Measurements from ENCODE around the gene FTCD.
"Not testable (repeated sequence)": the region's sequence is repeated elsewhere in the genome, so short reads cannot be mapped to it uniquely, and the experiment has no call there.

The FTCD gene

DNA sequence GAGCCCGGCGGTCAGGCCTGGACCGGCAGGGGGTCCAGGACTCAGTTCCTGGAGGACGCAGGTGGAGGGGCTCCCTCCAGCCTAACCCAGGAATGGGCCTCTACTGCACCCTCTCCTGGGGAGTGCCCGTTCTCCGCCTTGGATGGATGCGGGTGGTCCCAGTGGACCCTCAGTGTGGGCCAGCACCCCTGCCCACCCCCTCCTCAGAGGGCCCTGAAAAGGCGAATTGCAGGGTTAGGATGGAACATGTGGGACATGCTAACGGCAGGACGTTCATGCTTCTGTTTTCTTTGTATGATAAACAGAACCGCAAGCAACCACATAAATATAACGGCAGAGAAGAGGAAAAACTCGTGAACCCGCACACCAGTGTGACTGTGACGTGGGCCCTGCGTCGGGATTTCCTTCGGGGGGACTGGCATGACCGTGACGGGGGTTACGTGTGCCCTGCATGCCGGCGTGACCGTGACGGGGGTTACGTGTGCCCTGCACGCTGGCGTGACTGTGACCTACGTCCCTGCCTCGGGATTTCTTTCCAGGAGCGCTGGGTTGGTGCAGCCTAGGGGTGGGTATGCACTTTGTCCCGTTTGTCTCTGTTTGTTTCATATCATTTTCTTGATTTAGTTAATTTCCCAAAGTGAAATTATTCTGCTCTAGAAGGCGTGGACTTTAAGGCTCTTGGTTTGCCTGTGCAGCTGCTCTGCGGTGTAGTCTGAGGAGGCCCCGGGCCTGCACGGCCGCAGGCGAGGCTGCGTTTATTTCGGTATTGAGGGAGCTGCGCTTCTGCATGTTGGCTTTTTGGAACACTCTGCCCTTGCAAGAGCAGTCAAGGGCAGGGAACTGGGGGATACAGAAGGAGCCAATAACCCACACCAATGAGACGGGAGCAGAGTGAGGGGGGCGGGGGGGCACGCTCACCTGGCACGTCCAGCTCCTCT lies 3.1 kb downstream of the FTCD start:
- Mint-ChIP-seq H3K9me3 (no peaks in the 10 kb centered on the region), H3K36me3 (no peaks in the 10 kb centered on the region), H3K27ac (no peak overlapping the region), H3K4me3 (no peak overlapping the region), H3K4me1 (no peaks in the 10 kb centered on the region), H3K27me3 (no peaks in the 10 kb centered on the region)

DNA sequence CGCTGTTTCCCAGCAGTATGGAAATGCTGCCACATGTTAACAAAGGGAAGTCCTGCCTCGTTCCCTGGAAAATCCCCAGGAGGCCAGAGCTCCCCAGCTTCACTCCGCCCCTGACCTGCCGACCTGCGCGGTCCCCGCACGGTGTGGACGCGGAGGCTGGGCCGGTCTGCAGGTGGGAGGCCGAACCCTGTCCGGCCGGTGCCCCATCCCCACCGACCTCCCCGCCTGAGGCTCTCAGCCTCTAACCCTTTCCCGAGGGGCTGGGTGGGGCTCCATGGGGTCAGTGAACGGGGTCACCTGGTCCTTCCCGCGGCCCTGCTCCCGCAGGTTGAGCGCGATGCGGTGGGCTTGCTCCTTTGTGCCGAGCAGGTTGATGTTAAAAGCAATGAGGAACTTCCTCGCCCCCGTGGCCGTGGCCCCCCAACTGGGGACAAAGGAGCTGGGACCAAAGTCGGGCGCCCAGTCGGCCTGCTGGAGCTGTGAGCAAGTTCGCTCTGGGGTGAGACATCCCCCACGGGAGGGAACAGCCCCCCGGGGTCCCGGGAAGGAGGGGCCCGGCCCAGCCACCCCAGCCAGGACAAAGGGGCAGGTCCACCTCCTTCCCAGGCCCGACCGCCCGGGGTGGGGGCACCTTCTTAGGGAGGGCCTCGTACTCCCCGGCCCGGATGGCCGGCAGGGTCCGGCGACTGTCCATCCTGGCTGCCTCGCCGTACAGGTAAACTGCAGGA lies 4.0 kb downstream of the FTCD start:
- Mint-ChIP-seq H3K27ac (no peak overlapping the region), H3K4me3 (no peak overlapping the region), H3K9me3 (no peaks in the 10 kb centered on the region), H3K27me3 (no peaks in the 10 kb centered on the region), H3K36me3 (no peaks in the 10 kb centered on the region), H3K4me1 (no peaks in the 10 kb centered on the region)

DNA sequence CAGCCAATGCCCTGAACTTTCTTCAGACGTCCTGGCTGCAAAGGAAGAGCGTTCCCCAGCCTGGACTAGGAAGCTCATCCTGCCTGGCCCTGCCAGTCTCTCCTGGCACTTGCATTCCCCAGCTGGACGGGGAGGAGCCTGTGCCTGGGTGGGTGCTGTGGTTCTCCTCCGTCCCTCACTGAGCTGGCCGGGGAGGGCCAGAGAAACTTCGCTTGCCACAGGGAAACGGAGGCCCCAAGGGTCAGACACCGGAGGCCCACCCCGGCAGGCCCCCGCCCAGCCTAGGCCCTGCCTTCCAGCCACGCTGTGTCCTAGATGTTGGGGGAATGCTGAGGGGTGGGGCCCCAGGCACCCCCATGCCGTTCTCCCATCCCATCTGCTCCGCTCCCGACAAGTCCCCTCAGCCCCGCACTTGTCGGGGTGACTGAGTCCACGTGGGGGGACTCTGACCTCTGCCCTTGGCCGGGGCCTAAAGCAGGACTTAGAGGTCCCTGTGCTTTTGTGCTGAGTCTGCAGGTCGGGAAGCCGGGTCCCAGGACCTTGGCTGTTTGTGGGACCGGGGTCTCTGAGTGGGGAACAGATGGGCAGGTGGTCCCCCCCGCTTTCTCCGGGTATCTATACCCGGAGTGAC lies 4.8 kb downstream of the FTCD start:
- H3K4me3 Mint-ChIP-seq = no peak overlapping the region
- no peaks in the 10 kb centered on the region for H3K4me1 Mint-ChIP-seq
- no peak overlapping the region for H3K27ac Mint-ChIP-seq
- no peaks in the 10 kb centered on the region for H3K9me3 Mint-ChIP-seq
- H3K36me3 Mint-ChIP-seq = no peaks in the 10 kb centered on the region
- H3K27me3 Mint-ChIP-seq = no peaks in the 10 kb centered on the region

DNA sequence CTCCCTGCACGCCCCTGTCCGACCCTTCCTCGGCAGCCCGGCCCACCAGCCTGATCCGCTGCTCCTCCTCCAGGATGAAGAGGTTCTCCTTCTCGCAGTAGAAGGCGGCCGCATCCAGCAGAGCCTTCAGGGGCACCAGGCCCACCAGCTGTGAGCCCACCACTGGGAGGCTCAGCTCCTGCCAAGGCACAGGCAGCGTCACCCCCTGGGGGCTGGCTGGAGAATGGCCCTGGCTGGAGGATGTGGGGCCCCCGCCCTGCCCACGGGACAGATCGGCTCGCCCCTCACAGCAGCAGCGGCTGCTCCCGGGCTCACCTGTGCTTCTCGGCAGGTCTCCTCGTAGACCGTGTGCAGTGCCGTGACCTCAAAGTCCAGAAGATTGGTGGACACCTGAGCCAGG lies 5.3 kb downstream of the FTCD start:
- no peak overlapping the region for H3K27ac Mint-ChIP-seq
- H3K4me3 Mint-ChIP-seq = no peak overlapping the region
- no peaks in the 10 kb centered on the region for H3K4me1 Mint-ChIP-seq
- H3K9me3 Mint-ChIP-seq = no peaks in the 10 kb centered on the region
- no peaks in the 10 kb centered on the region for H3K27me3 Mint-ChIP-seq
- no peaks in the 10 kb centered on the region for H3K36me3 Mint-ChIP-seq

DNA sequence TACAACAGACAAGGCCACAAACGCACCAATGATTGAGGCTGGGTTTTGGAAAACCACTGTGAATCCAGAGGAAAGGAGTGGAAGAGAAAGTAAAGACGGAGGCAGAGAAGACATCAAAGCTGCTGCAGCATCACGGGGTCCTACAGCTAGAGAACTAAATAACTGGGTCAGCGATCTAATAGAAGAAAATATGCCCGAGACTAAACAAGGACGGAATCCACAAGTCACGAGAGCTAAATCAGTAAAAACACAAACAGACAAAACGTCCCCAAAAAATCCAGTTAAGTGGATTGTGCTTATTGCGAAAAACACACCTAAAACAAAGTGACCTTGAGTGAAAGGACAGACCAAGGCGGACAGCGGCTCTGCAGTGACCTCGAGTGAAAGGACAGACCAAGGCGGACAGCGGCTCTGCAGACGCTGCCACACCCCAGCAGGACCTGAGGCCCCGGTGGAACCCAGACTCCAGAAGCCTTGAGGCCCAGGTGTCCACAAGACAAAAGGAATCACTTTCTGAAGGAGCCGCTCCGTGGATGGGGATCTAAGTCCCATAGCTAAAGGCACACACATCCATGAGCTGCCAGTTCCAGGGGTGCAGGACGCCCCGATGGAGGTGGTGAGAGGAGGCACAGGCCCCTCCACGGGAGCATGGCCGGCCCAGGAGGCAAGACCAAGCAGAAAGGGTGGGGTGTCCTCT lies 6.0 kb downstream of the FTCD start:
- Mint-ChIP-seq H3K9me3 (no peaks in the 10 kb centered on the region), H3K4me1 (peaks cover 4% of the 10 kb centered on the region), H3K27ac (no peak overlapping the region), H3K27me3 (no peaks in the 10 kb centered on the region), H3K4me3 (no peak overlapping the region), H3K36me3 (no peaks in the 10 kb centered on the region)

DNA sequence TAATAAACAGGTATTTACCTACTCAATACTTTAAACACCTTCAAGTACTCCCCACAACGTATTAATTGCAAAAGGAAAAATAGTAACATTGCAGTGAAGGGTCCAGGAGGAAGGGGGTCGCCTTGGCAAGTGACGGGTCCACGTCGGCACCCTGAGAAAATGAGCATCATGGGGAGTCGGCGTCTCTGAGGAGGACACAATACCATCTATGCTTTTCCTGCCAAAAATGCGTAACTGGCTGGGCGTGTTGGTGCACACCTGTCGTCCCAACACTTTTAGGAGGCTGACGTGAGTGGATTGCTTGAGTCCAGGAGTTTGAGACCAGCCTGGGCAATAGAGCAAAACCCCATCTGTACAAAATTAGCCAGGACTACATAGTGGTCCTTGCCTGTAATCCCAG lies 7.3 kb downstream of the FTCD start:
- H3K27ac Mint-ChIP-seq = no peak overlapping the region

DNA sequence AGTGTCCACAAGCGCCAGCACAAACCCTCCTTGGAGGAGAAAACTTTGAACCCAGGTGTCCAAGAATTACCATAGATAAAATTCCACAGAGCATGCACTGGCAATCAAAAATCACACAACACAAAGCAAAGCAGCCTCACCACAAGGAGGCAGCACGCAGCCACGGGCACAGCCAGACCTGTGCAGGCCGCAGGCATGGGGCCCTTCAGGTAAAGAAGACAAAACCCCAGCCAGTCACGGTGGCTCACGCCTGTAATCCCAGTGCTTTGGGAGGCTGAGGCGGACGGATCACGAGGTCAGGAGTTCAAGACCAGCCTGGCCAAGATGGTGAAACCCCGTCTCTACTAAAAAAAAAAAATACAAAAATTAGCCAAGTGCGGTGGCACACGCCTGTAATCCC lies 8.0 kb downstream of the FTCD start:
- H3K27me3 Mint-ChIP-seq, H3K9me3 Mint-ChIP-seq, H3K36me3 Mint-ChIP-seq, H3K4me3 Mint-ChIP-seq, H3K27ac Mint-ChIP-seq: not testable (repeated sequence)
- H3K4me1 Mint-ChIP-seq = peaks cover 12% of the 10 kb centered on the region

More for the DNA sequence above, 7.3 kb downstream of the FTCD start:
- Mint-ChIP-seq H3K4me1 (peaks cover 12% of the 10 kb centered on the region), H3K9me3 (no peaks in the 10 kb centered on the region), H3K36me3 (no peaks in the 10 kb centered on the region), H3K27me3 (no peaks in the 10 kb centered on the region), H3K4me3 (no peak overlapping the region)

DNA sequence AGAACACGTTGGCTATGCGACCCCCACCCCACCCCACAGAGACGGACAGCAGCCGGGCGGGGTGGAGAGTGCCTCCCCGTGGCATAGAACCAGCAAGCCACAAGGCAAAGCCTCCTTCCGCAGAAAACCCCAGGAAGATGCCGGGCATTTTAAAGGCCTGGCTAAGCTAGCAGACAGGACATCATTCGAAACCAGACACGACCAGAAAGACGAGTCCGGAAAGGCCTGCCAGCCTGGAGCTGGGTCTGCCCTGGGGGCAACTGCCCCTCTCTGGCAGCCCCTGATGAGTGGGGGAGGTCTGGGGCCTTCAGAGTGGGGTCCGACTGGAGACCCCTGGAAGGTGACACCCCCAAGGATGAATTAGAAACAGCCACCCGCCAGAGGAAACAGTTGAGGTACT lies 8.5 kb downstream of the FTCD start:
- Mint-ChIP-seq H3K36me3 (no peaks in the 10 kb centered on the region), H3K4me1 (peaks cover 12% of the 10 kb centered on the region), H3K27me3 (no peaks in the 10 kb centered on the region), H3K27ac (no peak overlapping the region), H3K4me3 (no peak overlapping the region), H3K9me3 (no peaks in the 10 kb centered on the region)

DNA sequence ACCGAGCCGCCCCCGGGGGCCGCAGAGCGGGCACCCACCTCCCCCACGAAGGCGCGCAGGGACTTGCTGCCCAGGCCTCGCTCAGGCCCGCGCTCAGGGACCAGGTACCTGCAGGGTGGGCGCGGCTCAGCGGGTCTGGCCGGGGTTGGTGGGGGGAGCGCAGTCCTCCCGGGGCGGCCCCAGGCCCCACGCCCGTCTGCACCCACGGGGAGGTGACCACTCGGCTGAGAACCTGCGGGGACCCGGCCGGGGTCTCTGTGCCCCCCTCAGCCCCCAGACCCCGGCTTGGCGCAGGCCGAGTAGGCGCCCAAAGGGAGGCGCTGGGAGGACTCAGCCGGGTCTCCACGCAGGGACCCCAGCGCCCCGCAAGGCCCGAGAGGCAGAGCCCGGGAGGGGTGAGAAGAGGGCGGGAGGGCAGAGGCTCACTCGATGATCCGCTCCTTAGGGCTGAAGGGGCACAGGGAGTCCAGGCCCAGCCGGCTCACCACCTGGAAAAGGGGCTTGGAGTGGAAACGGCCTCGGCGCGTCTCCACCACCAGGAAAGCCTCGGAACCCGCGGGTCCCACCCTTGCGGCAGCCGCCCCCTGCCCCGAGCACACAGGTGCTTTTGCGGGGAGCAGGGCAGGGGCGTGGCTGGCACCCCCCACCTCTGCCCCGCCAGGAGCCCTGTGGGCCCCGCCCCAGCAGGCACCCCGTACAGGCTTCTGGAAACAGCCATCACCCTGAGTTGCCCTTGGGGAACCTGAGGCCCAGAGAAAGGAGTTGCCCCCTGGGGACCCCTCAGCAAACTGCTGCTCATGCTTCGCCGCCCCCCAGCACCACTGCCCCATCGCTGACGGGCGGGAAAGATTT lies 9.3 kb downstream of the FTCD start:
- no peak overlapping the region for H3K27ac Mint-ChIP-seq
- no peak overlapping the region for H3K4me3 Mint-ChIP-seq
- H3K27me3 Mint-ChIP-seq = no peaks in the 10 kb centered on the region
- peaks cover 12% of the 10 kb centered on the region for H3K4me1 Mint-ChIP-seq
- no peaks in the 10 kb centered on the region for H3K9me3 Mint-ChIP-seq
- no peaks in the 10 kb centered on the region for H3K36me3 Mint-ChIP-seq

DNA sequence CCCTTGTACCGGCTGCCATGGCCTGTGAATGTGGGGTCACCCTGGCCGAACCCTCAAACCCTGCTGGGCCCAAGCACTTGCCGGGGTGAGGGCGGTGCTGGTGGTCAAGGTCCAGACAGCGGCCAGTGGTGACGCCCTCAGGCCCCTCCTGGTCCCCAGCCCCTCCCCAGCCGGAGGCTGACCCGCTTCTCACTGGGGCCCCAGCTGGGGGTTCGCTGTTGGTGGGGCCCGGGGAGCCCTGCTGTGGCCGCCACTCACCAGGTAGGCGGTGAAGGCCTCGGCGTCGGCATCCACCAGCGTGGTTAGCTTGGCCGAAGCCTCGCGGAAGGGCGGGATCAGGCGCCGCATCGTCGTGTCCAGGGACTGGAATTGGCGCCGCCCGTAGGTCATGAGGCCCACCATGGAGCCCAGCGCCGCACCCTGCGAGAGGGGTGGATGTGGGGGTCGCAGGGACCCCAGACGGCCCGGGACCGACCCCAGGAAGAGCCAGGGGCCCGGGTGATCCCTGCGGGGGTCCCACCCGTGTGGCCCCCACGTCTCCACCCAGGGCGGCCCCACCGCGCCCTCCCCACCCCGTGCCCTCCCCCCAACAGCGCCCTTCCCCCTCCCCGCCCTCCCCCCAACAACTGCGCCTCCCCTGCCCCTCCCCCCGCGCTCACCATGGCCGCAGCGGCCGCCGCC lies 10.1 kb downstream of the FTCD start:
- H3K27me3 Mint-ChIP-seq = no peaks in the 10 kb centered on the region
- H3K4me1 Mint-ChIP-seq = peaks cover 12% of the 10 kb centered on the region
- no peak overlapping the region for H3K4me3 Mint-ChIP-seq
- H3K27ac Mint-ChIP-seq = no peak overlapping the region
- no peaks in the 10 kb centered on the region for H3K36me3 Mint-ChIP-seq
- H3K9me3 Mint-ChIP-seq = no peaks in the 10 kb centered on the region

DNA sequence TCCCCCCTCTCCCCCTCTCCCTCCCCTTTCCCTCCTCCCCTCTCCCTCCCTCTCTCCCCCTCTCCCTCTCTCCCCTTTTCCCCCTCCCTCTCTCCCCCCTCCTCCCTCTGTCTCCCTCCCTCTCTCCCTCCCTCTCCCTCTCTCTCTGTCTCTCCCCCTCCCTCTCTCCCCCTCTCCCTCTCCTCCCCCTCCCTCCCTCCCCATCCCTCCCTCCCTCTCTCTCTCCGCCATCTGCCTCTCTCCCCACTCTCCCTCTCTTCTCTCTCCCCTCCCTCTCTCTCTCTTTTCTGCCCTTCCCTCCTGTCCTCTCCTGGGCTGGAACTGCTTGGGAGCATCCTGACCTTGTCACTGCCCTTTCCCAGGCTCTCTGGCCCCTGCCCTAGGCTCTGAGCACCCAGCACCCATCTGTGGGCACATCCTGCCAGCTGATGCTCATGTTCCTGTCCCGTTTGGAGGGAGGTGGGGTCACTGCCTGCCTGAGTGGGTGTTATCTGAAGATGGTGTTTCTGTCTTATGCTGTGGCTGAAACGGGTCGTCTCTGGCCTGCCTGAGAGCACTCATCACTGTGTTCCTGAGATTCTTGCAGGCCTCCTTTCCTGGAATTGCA lies 10.8 kb downstream of the FTCD start:
- Mint-ChIP-seq H3K4me3 (no peak overlapping the region), H3K9me3 (no peaks in the 10 kb centered on the region), H3K27ac (peak overlapping the region; percentile 74), H3K27me3 (no peaks in the 10 kb centered on the region), H3K4me1 (peaks cover 12% of the 10 kb centered on the region), H3K36me3 (no peaks in the 10 kb centered on the region)

DNA sequence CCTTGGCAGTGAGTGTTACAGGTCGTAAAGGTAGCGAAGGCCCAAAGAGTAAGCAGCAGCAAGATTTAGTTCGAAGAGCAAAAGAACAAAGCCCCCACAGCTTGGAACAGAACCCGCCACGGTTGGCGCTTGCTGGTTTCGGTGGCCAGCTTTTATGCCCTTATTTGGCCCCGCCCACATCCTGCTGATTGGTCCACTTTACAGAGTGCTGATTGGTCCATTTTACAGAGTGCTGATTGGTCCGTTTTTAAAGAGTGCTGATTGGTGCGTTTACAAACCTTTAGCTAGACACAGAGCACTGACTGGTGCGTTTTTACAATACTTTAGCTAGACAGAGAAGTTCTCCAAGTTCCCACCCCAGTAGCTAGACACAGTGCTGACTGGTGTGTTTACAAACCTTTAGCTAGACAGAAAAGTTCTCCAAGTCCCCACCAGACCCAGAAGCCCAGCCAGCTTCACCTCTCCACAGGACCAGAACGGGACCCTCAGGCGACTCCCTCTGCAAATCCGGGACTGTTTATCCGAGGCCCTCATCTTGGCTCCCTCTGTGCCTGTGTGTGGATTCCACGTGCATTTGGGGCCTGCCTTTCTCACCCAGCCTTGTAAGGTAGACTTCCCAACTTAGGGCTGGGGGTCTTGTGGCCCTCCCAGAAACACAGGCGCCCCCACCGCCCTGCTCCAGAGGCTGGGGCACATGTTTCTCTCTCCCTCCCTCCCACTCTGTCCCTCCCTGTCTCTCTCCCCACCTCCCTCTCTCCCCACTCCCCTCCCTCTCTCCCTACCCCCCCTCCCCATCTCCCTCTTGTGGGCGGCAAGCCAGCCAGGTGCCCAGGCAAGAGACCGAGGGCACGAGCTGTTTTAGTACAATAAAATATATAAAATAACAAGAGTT lies 12.6 kb downstream of the FTCD start:
- Mint-ChIP-seq H3K4me1 (peaks cover 12% of the 10 kb centered on the region), H3K36me3 (no peaks in the 10 kb centered on the region), H3K27me3 (no peaks in the 10 kb centered on the region), H3K27ac (no peak overlapping the region), H3K4me3 (no peak overlapping the region), H3K9me3 (no peaks in the 10 kb centered on the region)

DNA sequence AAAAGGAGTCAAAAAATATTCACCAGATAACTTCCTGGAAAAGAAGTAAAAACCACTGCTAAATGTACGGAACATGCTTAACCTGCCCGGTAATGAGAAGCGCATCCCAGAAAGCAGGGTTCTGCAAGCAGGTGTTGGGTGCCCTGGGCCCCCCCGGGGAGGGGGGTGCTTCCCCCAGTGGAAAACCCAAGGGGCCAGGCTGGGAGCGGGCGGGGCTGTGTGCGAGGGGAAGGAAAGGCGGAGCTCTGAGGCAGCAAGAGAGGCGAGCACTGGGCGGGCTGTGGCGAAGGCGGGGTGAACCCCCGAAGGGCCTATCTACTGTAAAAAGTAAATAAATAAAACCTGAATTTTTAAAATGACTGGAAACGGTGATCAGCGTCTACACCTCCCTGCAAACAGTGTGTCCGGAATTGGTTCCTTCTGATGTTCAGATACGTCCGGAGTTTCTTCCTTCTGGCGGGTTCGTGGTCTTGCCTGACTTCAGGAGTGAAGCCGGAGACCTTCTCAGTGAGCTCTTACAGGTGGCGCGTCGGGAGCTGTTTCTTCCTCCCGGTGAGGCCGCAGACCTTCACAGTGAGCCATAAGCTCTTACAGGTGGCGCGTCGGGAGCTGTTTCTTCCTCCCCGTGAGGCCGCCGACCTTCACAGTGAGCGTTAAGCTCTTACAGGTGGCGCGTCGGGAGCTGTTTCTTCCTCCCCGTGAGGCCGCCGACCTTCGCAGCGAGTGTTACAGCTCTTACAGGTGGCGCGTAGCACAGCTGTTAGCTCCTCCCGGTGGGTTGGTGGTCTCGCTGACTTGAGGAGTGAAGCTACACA lies 13.4 kb downstream of the FTCD start:
- Mint-ChIP-seq H3K27ac (no peak overlapping the region), H3K4me3 (no peak overlapping the region), H3K36me3 (no peaks in the 10 kb centered on the region), H3K4me1 (peaks cover 12% of the 10 kb centered on the region), H3K9me3 (no peaks in the 10 kb centered on the region), H3K27me3 (no peaks in the 10 kb centered on the region)
